Activated T-helper 1 cell treated with anti-CD3 and anti-CD28 coated beads, Interleukin-12 subunit alpha, Interleukin-12 subunit beta, Interleukin-2, Interleukin-4 antibody, amounts not matched to agents 30 ng/mL and 10 ng/mL and 1 ng/mL, durations not matched to agents 14 hours and 24 hours and 36 hours (primary cell): Measurements from ENCODE around the gene NANOGP8. TPM values are rescaled to one million over a fixed set of nuclear protein-coding genes. Genes with fewer than 3 reads are reported as not detected.

Experiments used
- total RNA-seq: library from RNA; stranded (reverse); gene quantifications from 2 replicates; pipeline ENCODE4 v1.2.3, GENCODE V29; 2022

The NANOGP8 gene
- total RNA-seq, 1 donor from 2014 or later, result not detected

Other genes with a start within 250 kb of the NANOGP8 start
- gene AQR, start 115.6 kb downstream of the NANOGP8 start, total RNA-seq, result 43.2 and 44.4 TPM in 2 replicates
- gene ZNF770, start 97.0 kb downstream of the NANOGP8 start, total RNA-seq, result 50.1 and 50.6 TPM in 2 replicates